ENCODE results near the gene YTHDF1.

Gene YTHDF1

GRCh38 chr20:63183422-63184146, 32.3 kb downstream of the YTHDF1 start:
- FAIRE-seq, result no peak

- no peak for FAIRE-seq
Observed at GRCh38 chr20:63182946-63183415, 33.0 kb downstream of the YTHDF1 start.

- FAIRE-seq, result no peak
Observed at GRCh38 chr20:63182425-63182824, 33.5 kb downstream of the YTHDF1 start.

- no peak for FAIRE-seq
Observed at GRCh38 chr20:63181226-63181625, 34.7 kb downstream of the YTHDF1 start.

GRCh38 chr20:63180569-63181185, 35.3 kb downstream of the YTHDF1 start:
- no peak for FAIRE-seq

GRCh38 chr20:63179687-63180568, 36.0 kb downstream of the YTHDF1 start:
- no peak for FAIRE-seq

- FAIRE-seq, result no peak
Observed at GRCh38 chr20:63178889-63179686, 36.8 kb downstream of the YTHDF1 start.

GRCh38 chr20:63178446-63178820, 37.5 kb downstream of the YTHDF1 start:
- no peak for FAIRE-seq

- no peak for FAIRE-seq
Observed at GRCh38 chr20:63177785-63178445, 38.0 kb downstream of the YTHDF1 start.

- FAIRE-seq, result no peak
Observed at GRCh38 chr20:63177134-63177784, 38.7 kb downstream of the YTHDF1 start.

GRCh38 chr20:63176427-63177133, 39.4 kb downstream of the YTHDF1 start:
- no peak for FAIRE-seq

- no peak for FAIRE-seq
Observed at GRCh38 chr20:63176034-63176426, 39.9 kb downstream of the YTHDF1 start.

- no peak for FAIRE-seq
Observed at GRCh38 chr20:63175038-63175895, 40.7 kb downstream of the YTHDF1 start.

GRCh38 chr20:63174309-63175037, 41.5 kb downstream of the YTHDF1 start:
- FAIRE-seq, result no peak

- no peak for FAIRE-seq
Observed at GRCh38 chr20:63173552-63174191, 42.3 kb downstream of the YTHDF1 start.

GRCh38 chr20:63172726-63173125, 43.2 kb downstream of the YTHDF1 start:
- no peak for FAIRE-seq

- FAIRE-seq, result no peak
Observed at GRCh38 chr20:63171991-63172390, 43.9 kb downstream of the YTHDF1 start.

- no peak for FAIRE-seq
Observed at GRCh38 chr20:63169681-63170080, 46.2 kb downstream of the YTHDF1 start.

- no peak for FAIRE-seq
Observed at GRCh38 chr20:63168861-63169260, 47.1 kb downstream of the YTHDF1 start.

All from TTC549 (cell line).